GM23338 (cell line): ENCODE data around the gene GALM. TPM values are rescaled to one million over a fixed set of nuclear protein-coding genes. Genes with fewer than 3 reads are reported as not detected.

Experiments used
- ATAC-seq: fragments of 200-7000 bp; cut with Tn5 transposase; 3 replicates; pipeline ENCODE4 v1.9.1; 2020
- DNase-seq: peaks from one replicate; pipeline ENCODE4 v3.0.0-alpha.2; 2015; ENCODE audit warnings: low spot score
- H2AFZ ChIP-seq: fragments of 200-600 bp; sonication (generic); 2 replicates; pipeline ENCODE4 v1.8.0; 2016; ENCODE audit warnings: antibody characterized with exemption, mild to moderate bottlenecking, moderate library complexity
- H3F3A ChIP-seq: fragments of 200-600 bp; sonication (generic); replicated peaks from 2 replicates; pipeline ENCODE4 v1.8.0; 2017; ENCODE audit warnings: antibody characterized with exemption, mixed run types, low read depth
- H3K27ac ChIP-seq: fragments of 200-600 bp; sonication (generic); 2 replicates; pipeline ENCODE4 v1.6.1; 2016; ENCODE audit warnings: low read depth
- H3K27me3 ChIP-seq: fragments of 200-600 bp; sonication (generic); 2 replicates; pipeline ENCODE4 v1.8.0; 2016; ENCODE audit warnings: mild to moderate bottlenecking, mixed run types, moderate library complexity; ENCODE audit not compliant: insufficient read depth
- H3K36me3 ChIP-seq: fragments of 200-600 bp; sonication (generic); 2 replicates; pipeline ENCODE4 v1.8.0; 2016; ENCODE audit warnings: mild to moderate bottlenecking; ENCODE audit not compliant: insufficient read depth
- H3K4me1 ChIP-seq: fragments of 200-600 bp; sonication (generic); 2 replicates; pipeline ENCODE4 v1.8.0; 2016; ENCODE audit warnings: mild to moderate bottlenecking, moderate library complexity; ENCODE audit not compliant: insufficient read depth
- H3K4me2 ChIP-seq: fragments of 200-600 bp; sonication (generic); 2 replicates; pipeline ENCODE4 v1.7.1; 2017; ENCODE audit warnings: mixed run types
- H3K4me3 ChIP-seq: fragments of 200-600 bp; sonication (generic); 2 replicates; pipeline ENCODE4 v1.6.1; 2016; ENCODE audit warnings: mixed run types
- H3K79me2 ChIP-seq: fragments of 200-600 bp; sonication (generic); replicated peaks from 2 replicates; pipeline ENCODE4 v1.8.0; 2017; ENCODE audit warnings: mild to moderate bottlenecking; ENCODE audit not compliant: insufficient read depth
- H3K9me2 ChIP-seq: fragments of 200-600 bp; sonication (generic); 2 replicates; pipeline ENCODE4 v1.8.0; 2017; ENCODE audit not compliant: insufficient read depth
- H4K20me1 ChIP-seq: fragments of 200-600 bp; sonication (generic); replicated peaks from 2 replicates; pipeline ENCODE4 v1.8.0; 2017; ENCODE audit warnings: mild to moderate bottlenecking; ENCODE audit not compliant: insufficient read depth
- H3K27ac Mint-ChIP-seq: 2 replicates; pipeline ENCODE4 v1.8.0; 2020; ENCODE audit warnings: inconsistent platforms, mild to moderate bottlenecking, moderate library complexity, mixed read lengths
- H3K27me3 Mint-ChIP-seq: 3 replicates; pipeline ENCODE4 v1.8.0; 2022; ENCODE audit warnings: low read depth, mild to moderate bottlenecking, moderate library complexity, mixed read lengths, inconsistent platforms; ENCODE audit not compliant: insufficient read depth, poor library complexity
- H3K36me3 Mint-ChIP-seq: 3 replicates; pipeline ENCODE4 v1.8.0; 2021; ENCODE audit warnings: low read depth, mild to moderate bottlenecking, inconsistent platforms, moderate library complexity, mixed read lengths
- H3K4me1 Mint-ChIP-seq: 3 replicates; pipeline ENCODE4 v1.8.0; 2020; ENCODE audit warnings: mild to moderate bottlenecking, inconsistent platforms, mixed read lengths
- H3K4me3 Mint-ChIP-seq: 3 replicates; pipeline ENCODE4 v1.8.0; 2021; ENCODE audit warnings: moderate library complexity, mild to moderate bottlenecking, inconsistent platforms, mixed read lengths
- H3K9me3 Mint-ChIP-seq: 3 replicates; pipeline ENCODE4 v1.8.0; 2020; ENCODE audit warnings: moderate library complexity, mild to moderate bottlenecking, inconsistent platforms, mixed read lengths
- EZH2phosphoT487 ChIP-seq: fragments of 200-600 bp; sonication (generic); IDR thresholded peaks from one replicate; pipeline ENCODE4 v1.8.1; 2018; ENCODE audit warnings: antibody characterized with exemption; ENCODE audit not compliant: unreplicated experiment
- JUNB ChIP-seq: IDR thresholded peaks from one replicate; pipeline ENCODE4 v1.6.1; 2016; ENCODE audit warnings: antibody characterized with exemption; ENCODE audit not compliant: unreplicated experiment
- POLR2AphosphoS5 ChIP-seq: IDR thresholded peaks from 2 replicates; pipeline ENCODE4 v1.6.1; 2016; ENCODE audit warnings: antibody characterized with exemption, low read depth
- REST ChIP-seq: IDR thresholded peaks from one replicate; pipeline ENCODE4 v1.6.1; 2018; ENCODE audit warnings: antibody characterized with exemption; ENCODE audit not compliant: unreplicated experiment
- ZNF462 ChIP-seq: fragments of 250-450 bp; sonication (Bioruptor Pico); IDR thresholded peaks from 2 replicates; pipeline ENCODE4 v1.5.0; 2020; ENCODE audit warnings: mild to moderate bottlenecking, moderate library complexity
- polyA plus RNA-seq: library from polyadenylated mRNA; unstranded; fragments of >200 nt; fragmentation: Nextera tagmentation; extraction: Ambion mirVana; gene quantifications from 2 replicates; pipeline ENCODE4 v1.2.1, GENCODE V29; 2016
- total RNA-seq: library from RNA; depleted of rRNA; stranded (reverse); fragments of >200 nt; shearing (Covaris generic); gene quantifications from 2 replicates; pipeline ENCODE4 v1.2.3, GENCODE V29; 2014

GALM gene
- total and polyA plus RNA-seq, 2 experiments from 2014 or later: 9.3 to 21.6 TPM

- no peak for DNase-seq
- Mint-ChIP-seq H3K4me3 (no peak overlapping the region), H3K27ac (no peak overlapping the region)
These were observed 6.8 kb upstream of the GALM start for GRCh38 chr2:38659115-38659514.

More at GRCh38 chr2:38659115-38659514, 6.8 kb upstream of the GALM start:
- H3K27me3 Mint-ChIP-seq: no peaks in the 10 kb centered on the region
- Histone ChIP-seq H4K20me1 (no peaks in the 10 kb centered on the region), H3K27me3 (no peaks in the 10 kb centered on the region), H3K36me3 (no peaks in the 10 kb centered on the region), H3K4me1 (no peaks in the 10 kb centered on the region), H3K79me2 (no peaks in the 10 kb centered on the region), H3K4me2 (no peak overlapping the region), H3K4me3 (no peak overlapping the region), H3F3A (no peaks in the 10 kb centered on the region), H3K9me2 (0 out of 2 replicates have a peak, but pooled peaks cover 6% of the 10 kb centered on the region), H2AFZ (no peak overlapping the region), H3K27ac (no peak overlapping the region)
- no peaks in the 10 kb centered on the region for H3K36me3 Mint-ChIP-seq
- TF ChIP-seq EZH2phosphoT487: no peak
- TF ChIP-seq JUNB: no peak
- TF ChIP-seq REST: no peak
- no peak for TF ChIP-seq POLR2AphosphoS5
- TF ChIP-seq ZNF462 (CRISPR knock-in tag): no peak
- H3K4me1 Mint-ChIP-seq: no peaks in the 10 kb centered on the region
- no peaks in the 10 kb centered on the region for H3K9me3 Mint-ChIP-seq
- ATAC-seq: no peak
